ENCODE data around the gene MTMR3.

MTMR3 gene

DNA sequence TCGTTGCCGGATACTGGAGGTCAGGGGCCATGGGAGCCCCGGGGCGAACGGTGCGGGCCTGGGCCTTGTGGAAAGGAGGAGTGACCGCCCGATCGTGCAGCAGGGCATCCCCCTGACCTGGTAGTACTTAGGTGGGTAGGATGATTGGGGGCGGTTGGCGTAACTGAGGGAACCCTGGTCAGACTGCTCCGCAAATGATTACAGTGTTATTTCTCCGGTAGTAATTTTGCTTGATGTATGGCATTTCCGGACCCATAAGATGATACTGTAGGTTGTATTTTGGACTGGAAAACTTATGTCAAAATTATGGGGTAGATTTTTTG is 762 bp downstream of the MTMR3 start:
- H3K9me3 ChIP-seq (ENCODE audit: control insufficient read depth in 1 of 2, low read length in 2 of 2) = no peaks in the 10 kb centered on the region
- H3K4me1 ChIP-seq (ENCODE audit: control insufficient read depth in 1 of 2, insufficient read depth in 2 of 2, low read length in 2 of 2) = peaks cover 8 to 23% of the 10 kb centered on the region in 2 donors
- H3K27me3 ChIP-seq (ENCODE audit: control insufficient read depth in 1 of 2, insufficient read depth in 2 of 2, low read length in 2 of 2) = no peaks in the 10 kb centered on the region
- peak overlapping the region; percentile 94 for H3K27ac ChIP-seq (ENCODE audit: low read depth, low read length)
- H3K9ac ChIP-seq (ENCODE audit: low read depth in 1 of 2, low read length in 2 of 2) = peak overlapping the region; percentile 51 to 81
- H3K4me3 ChIP-seq (ENCODE audit: low read depth in 1 of 2, low read length in 2 of 2) = peak overlapping the region; percentile 85 to 89
- H3K36me3 ChIP-seq (ENCODE audit: control insufficient read depth in 1 of 2, insufficient read depth in 2 of 2, low read length in 2 of 2) = no peaks in the 10 kb centered on the region

DNA sequence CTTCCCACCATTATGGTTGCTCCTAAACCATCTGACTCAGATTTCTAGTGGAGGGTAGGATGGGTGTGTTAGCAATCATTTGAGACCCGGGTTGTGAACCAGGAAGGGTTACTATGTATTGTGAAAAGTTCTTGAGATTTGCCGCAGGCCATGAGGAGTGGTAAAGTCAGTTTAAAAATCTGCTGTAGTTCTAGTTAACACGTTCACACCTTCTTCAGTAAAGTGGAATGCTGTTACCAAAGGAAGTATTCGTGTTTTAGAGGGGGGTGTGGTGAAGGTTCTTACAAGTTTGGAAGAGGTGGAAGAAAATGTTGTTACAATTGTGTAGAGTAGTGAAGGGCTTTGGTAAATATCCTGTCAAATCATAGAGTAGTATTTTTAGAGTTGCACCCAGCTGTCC is 2.6 kb downstream of the MTMR3 start:
- no peak overlapping the region for H3K4me3 ChIP-seq (ENCODE audit: low read depth in 1 of 2, low read length in 2 of 2)
- H3K36me3 ChIP-seq (ENCODE audit: control insufficient read depth in 1 of 2, insufficient read depth in 2 of 2, low read length in 2 of 2) = no peaks in the 10 kb centered on the region
- H3K27me3 ChIP-seq (ENCODE audit: control insufficient read depth in 1 of 2, insufficient read depth in 2 of 2, low read length in 2 of 2) = no peaks in the 10 kb centered on the region
- no peak overlapping the region for H3K27ac ChIP-seq (ENCODE audit: low read depth, low read length)
- no peaks in the 10 kb centered on the region for H3K9me3 ChIP-seq (ENCODE audit: control insufficient read depth in 1 of 2, low read length in 2 of 2)
- no peak overlapping the region for H3K9ac ChIP-seq (ENCODE audit: low read depth in 1 of 2, low read length in 2 of 2)
- H3K4me1 ChIP-seq (ENCODE audit: control insufficient read depth in 1 of 2, insufficient read depth in 2 of 2, low read length in 2 of 2) = peaks cover 8 to 23% of the 10 kb centered on the region in 2 donors

DNA sequence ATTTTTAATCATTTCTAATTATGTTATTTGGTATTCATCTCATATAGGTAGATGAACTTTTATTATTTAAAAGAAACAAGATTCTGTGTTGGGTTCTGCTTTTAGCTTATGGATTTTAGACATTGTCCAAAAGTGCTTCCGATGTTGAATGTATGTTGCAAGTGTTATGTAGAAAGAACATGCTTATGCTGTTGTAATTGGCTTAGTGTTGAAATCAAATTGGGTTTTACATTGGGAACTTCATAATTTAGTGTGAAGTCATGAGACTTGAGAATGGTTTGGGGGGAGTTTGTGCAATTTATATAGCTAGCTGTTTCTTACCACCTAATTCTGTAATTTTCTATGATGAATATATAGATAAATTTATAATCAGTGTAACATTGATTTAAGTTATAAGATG is 3.6 kb downstream of the MTMR3 start:
- Histone ChIP-seq H3K27me3 (ENCODE audit: control insufficient read depth in 1 of 2, insufficient read depth in 2 of 2, low read length in 2 of 2) (no peaks in the 10 kb centered on the region), H3K4me3 (ENCODE audit: low read depth in 1 of 2, low read length in 2 of 2) (no peak overlapping the region), H3K36me3 (ENCODE audit: control insufficient read depth in 1 of 2, insufficient read depth in 2 of 2, low read length in 2 of 2) (no peaks in the 10 kb centered on the region), H3K9ac (ENCODE audit: low read depth in 1 of 2, low read length in 2 of 2) (no peak overlapping the region), H3K9me3 (ENCODE audit: control insufficient read depth in 1 of 2, low read length in 2 of 2) (no peaks in the 10 kb centered on the region), H3K27ac (ENCODE audit: low read depth, low read length) (no peak overlapping the region), H3K4me1 (ENCODE audit: control insufficient read depth in 1 of 2, insufficient read depth in 2 of 2, low read length in 2 of 2) (peaks cover 8 to 23% of the 10 kb centered on the region in 2 donors)

DNA sequence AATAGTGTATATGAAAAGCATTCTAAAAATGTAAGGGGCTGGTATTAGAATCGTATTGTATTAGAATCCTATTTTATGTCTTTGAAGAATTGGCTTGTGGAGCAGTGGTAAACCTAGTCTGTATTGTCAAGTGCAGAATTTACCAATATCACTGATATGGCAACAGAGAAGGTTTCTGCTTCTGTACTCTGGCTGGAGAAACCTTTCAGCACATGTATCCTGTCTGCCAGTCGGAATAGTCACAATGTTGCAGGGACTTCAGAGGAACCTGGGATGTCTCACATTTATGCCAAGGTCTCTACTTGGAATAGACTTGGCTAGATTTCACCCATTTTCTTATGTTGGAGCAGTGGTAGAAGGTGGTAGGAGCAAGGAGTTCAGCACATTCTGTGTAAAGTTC is 4.4 kb downstream of the MTMR3 start:
- Histone ChIP-seq H3K9me3 (ENCODE audit: control insufficient read depth in 1 of 2, low read length in 2 of 2) (no peaks in the 10 kb centered on the region), H3K4me3 (ENCODE audit: low read depth in 1 of 2, low read length in 2 of 2) (no peak overlapping the region), H3K4me1 (ENCODE audit: control insufficient read depth in 1 of 2, insufficient read depth in 2 of 2, low read length in 2 of 2) (peaks cover 8 to 23% of the 10 kb centered on the region in 2 donors), H3K36me3 (ENCODE audit: control insufficient read depth in 1 of 2, insufficient read depth in 2 of 2, low read length in 2 of 2) (no peaks in the 10 kb centered on the region), H3K9ac (ENCODE audit: low read depth in 1 of 2, low read length in 2 of 2) (no peak overlapping the region), H3K27me3 (ENCODE audit: control insufficient read depth in 1 of 2, insufficient read depth in 2 of 2, low read length in 2 of 2) (no peaks in the 10 kb centered on the region), H3K27ac (ENCODE audit: low read depth, low read length) (no peak overlapping the region)

DNA sequence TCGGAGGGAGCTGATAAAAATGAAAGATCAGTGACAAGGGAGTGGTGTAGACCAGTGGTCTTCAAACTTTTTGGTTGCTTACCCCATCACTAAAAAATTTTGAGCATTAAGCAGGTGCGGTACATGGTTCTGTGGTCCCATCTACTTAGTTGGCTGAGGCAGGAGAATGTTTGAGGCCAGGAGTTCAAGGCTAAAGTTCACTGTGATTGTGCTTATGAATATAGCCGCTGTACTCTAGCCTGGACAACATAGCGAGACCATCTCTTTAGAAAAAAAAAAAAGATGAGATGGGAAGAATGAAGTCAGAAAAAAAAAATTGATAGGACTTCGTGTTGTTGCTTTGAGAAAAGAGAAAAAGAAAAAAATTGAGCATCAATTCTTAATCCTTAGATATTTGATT is 7.8 kb downstream of the MTMR3 start:
- H3K27me3 ChIP-seq (ENCODE audit: control insufficient read depth in 1 of 2, insufficient read depth in 2 of 2, low read length in 2 of 2) = no peaks in the 10 kb centered on the region
- no peak overlapping the region for H3K4me3 ChIP-seq (ENCODE audit: low read depth in 1 of 2, low read length in 2 of 2)

DNA sequence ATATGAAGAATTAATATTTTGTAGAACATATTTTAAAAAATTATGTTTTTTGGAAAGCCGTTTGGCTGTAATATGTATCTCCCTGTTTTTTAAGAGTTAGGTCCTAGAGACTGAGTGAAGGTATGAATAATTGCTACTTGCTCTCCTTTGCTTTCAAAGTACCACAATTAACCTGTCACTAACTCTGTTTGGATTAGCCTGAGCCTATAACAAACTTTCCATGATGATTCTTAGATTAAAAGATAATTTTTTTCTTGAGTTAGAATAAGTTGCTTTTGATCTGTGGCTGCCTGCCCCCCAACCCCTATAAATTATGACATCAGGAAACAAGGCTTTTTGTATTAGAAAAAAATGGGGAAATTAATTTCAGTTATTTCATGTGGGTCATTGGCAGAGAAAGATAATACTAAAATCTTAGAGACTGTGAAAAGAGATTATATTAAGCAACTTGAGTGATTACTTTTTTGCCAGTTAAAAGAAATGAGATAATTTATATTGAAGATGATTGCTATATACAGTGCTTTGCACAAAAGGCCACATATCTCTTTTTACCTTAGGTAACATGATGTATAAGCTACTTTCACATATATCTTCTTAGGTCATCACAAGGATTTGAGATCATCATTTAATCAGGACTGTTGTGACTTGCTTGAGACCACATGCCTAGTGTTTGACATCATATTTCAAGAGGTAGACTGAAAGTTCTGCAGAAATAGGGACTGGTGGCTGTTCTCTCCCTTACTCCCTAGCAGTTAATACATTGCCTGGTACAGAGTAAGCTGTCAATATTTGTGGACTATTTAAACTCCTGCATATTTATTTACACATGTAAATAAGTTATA is 9.6 kb downstream of the MTMR3 start:
- H3K9ac ChIP-seq (ENCODE audit: low read depth in 1 of 2, low read length in 2 of 2) = no peak overlapping the region
- peaks cover 0 to 3% of the 10 kb centered on the region in 2 donors for H3K4me1 ChIP-seq (ENCODE audit: control insufficient read depth in 1 of 2, insufficient read depth in 2 of 2, low read length in 2 of 2)
- H3K27ac ChIP-seq (ENCODE audit: low read depth, low read length) = no peak overlapping the region
- H3K9me3 ChIP-seq (ENCODE audit: control insufficient read depth in 1 of 2, low read length in 2 of 2) = no peaks in the 10 kb centered on the region
- H3K36me3 ChIP-seq (ENCODE audit: control insufficient read depth in 1 of 2, insufficient read depth in 2 of 2, low read length in 2 of 2) = no peaks in the 10 kb centered on the region
- no peak overlapping the region for H3K4me3 ChIP-seq (ENCODE audit: low read depth in 1 of 2, low read length in 2 of 2)
- H3K27me3 ChIP-seq (ENCODE audit: control insufficient read depth in 1 of 2, insufficient read depth in 2 of 2, low read length in 2 of 2) = no peaks in the 10 kb centered on the region

More for the DNA sequence above, 7.8 kb downstream of the MTMR3 start:
- no peaks in the 10 kb centered on the region for H3K9me3 ChIP-seq (ENCODE audit: control insufficient read depth in 1 of 2, low read length in 2 of 2)
- peaks cover 3 to 7% of the 10 kb centered on the region in 2 donors for H3K4me1 ChIP-seq (ENCODE audit: control insufficient read depth in 1 of 2, insufficient read depth in 2 of 2, low read length in 2 of 2)
- H3K9ac ChIP-seq (ENCODE audit: low read depth in 1 of 2, low read length in 2 of 2) = no peak overlapping the region
- no peak overlapping the region for H3K27ac ChIP-seq (ENCODE audit: low read depth, low read length)
- H3K36me3 ChIP-seq (ENCODE audit: control insufficient read depth in 1 of 2, insufficient read depth in 2 of 2, low read length in 2 of 2) = no peaks in the 10 kb centered on the region

DNA sequence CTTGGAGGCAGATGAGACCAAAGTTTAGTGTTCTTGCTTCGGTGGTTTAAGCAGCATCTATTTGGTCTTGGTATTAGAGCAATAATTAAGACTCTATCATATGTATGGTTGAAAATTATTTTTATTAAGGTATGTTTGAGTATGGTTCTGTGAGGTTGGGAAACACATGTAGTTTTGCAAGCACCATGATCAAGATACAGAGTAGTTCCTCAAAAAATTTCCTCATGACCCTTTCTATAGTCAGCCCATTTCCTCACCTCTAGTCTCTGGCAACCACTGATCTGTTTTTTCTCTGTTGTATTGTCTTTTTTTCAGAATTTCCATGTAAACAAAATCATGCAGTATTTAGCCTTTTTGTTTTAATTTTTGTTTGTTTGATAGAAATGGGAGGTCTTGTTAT is 18.4 kb downstream of the MTMR3 start:
- H3K27ac ChIP-seq (ENCODE audit: low read depth, low read length) = no peak overlapping the region
- H3K4me1 ChIP-seq (ENCODE audit: control insufficient read depth in 1 of 2, insufficient read depth in 2 of 2, low read length in 2 of 2) = peaks cover 0 to 5% of the 10 kb centered on the region in 2 donors
- H3K27me3 ChIP-seq (ENCODE audit: control insufficient read depth in 1 of 2, insufficient read depth in 2 of 2, low read length in 2 of 2) = no peaks in the 10 kb centered on the region
- no peaks in the 10 kb centered on the region for H3K36me3 ChIP-seq (ENCODE audit: control insufficient read depth in 1 of 2, insufficient read depth in 2 of 2, low read length in 2 of 2)
- H3K9ac ChIP-seq (ENCODE audit: low read depth in 1 of 2, low read length in 2 of 2) = no peak overlapping the region
- no peaks in the 10 kb centered on the region for H3K9me3 ChIP-seq (ENCODE audit: control insufficient read depth in 1 of 2, low read length in 2 of 2)
- H3K4me3 ChIP-seq (ENCODE audit: low read depth in 1 of 2, low read length in 2 of 2) = no peak overlapping the region

DNA sequence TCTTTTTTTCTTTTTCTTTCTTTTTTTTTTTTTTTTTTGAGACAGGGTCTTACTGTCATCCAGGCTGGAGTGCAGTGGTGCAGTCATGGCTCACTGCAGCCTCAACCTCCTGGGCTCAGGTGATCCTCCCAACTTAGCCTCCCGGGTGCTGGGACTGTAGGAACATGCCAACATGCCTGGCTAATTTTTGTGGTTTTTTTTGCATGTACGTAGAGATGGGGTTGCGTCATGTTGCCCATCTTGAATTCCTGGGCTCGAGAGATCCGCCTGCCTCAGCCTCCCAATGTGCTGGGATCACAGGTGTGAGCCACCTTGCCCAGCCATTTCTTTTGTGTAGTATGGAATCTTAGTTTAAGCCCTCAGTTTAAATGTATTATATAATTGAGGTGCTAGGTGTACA is 20.4 kb downstream of the MTMR3 start:
- Histone ChIP-seq H3K9ac (ENCODE audit: low read depth in 1 of 2, low read length in 2 of 2) (no peak overlapping the region), H3K27ac (ENCODE audit: low read depth, low read length) (no peak overlapping the region), H3K36me3 (ENCODE audit: control insufficient read depth in 1 of 2, insufficient read depth in 2 of 2, low read length in 2 of 2) (no peaks in the 10 kb centered on the region), H3K9me3 (ENCODE audit: control insufficient read depth in 1 of 2, low read length in 2 of 2) (no peaks in the 10 kb centered on the region), H3K4me1 (ENCODE audit: control insufficient read depth in 1 of 2, insufficient read depth in 2 of 2, low read length in 2 of 2) (peaks cover 12 to 17% of the 10 kb centered on the region in 2 donors), H3K4me3 (ENCODE audit: low read depth in 1 of 2, low read length in 2 of 2) (no peak overlapping the region), H3K27me3 (ENCODE audit: control insufficient read depth in 1 of 2, insufficient read depth in 2 of 2, low read length in 2 of 2) (no peaks in the 10 kb centered on the region)

DNA sequence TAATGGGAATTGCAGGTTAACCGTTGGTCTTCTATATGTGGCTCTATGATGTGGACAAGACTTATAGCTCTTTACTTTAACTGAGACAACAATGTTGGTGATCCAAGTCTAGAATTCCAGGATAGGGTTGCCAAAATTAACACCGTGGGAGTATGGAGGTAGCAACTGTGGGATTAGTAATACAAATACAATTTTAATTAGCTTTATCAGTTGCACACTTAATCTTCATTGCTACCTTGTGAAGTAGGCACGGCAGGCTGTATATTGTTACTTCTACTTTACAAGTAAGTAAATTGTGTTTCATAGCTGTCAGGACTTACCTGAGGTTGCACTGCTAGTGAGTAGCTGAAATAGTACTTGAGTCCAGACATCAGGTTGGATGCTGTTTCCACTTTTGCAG is 21.0 kb downstream of the MTMR3 start:
- H3K27me3 ChIP-seq (ENCODE audit: control insufficient read depth in 1 of 2, insufficient read depth in 2 of 2, low read length in 2 of 2) = no peaks in the 10 kb centered on the region
- peaks cover 17 to 22% of the 10 kb centered on the region in 2 donors for H3K4me1 ChIP-seq (ENCODE audit: control insufficient read depth in 1 of 2, insufficient read depth in 2 of 2, low read length in 2 of 2)
- no peaks in the 10 kb centered on the region for H3K9me3 ChIP-seq (ENCODE audit: control insufficient read depth in 1 of 2, low read length in 2 of 2)
- no peak overlapping the region for H3K9ac ChIP-seq (ENCODE audit: low read depth in 1 of 2, low read length in 2 of 2)
- no peak overlapping the region for H3K27ac ChIP-seq (ENCODE audit: low read depth, low read length)
- no peak overlapping the region for H3K4me3 ChIP-seq (ENCODE audit: low read depth in 1 of 2, low read length in 2 of 2)
- H3K36me3 ChIP-seq (ENCODE audit: control insufficient read depth in 1 of 2, insufficient read depth in 2 of 2, low read length in 2 of 2) = no peaks in the 10 kb centered on the region

DNA sequence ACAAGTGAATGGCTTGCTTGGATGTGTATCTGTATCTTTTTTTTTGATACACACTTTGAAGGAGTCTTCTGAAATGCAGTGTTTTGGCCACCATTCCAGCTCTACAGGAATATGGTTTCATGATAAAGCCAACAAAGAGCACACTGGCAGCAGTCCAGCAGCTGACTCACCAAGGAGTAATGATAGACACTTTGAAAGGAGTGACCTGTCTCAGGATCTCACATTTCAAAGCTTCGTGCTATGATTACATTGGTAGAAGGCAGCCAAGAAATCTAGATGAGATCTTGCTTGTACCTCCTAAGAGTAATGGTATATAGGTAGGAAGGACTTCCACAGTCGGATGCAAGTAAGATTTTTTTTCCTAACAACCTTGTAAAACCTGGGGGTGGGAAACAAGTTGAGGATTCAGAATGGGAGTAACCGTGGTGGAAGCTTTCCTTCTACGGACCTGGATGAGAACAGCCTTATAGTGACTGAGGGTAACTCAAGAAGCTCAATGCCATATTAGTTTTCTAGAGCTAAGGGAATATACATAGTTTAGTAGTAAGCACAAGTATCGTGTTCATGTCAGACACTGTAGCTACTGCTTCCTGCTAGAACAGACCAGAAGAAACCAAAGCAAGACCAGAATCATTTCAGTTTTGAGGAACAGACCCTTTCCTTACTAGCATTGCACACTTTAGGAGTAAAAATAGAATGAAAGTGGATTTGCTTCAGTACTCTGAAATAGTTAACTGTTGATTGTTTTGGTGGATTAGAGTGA is 25.0 kb downstream of the MTMR3 start:
- Histone ChIP-seq H3K36me3 (ENCODE audit: control insufficient read depth in 1 of 2, insufficient read depth in 2 of 2, low read length in 2 of 2) (no peaks in the 10 kb centered on the region), H3K9ac (ENCODE audit: low read depth in 1 of 2, low read length in 2 of 2) (peak overlapping the region in 1 of 2 donors; percentile 27), H3K27ac (ENCODE audit: low read depth, low read length) (no peak overlapping the region), H3K27me3 (ENCODE audit: control insufficient read depth in 1 of 2, insufficient read depth in 2 of 2, low read length in 2 of 2) (no peaks in the 10 kb centered on the region), H3K9me3 (ENCODE audit: control insufficient read depth in 1 of 2, low read length in 2 of 2) (no peaks in the 10 kb centered on the region), H3K4me3 (ENCODE audit: low read depth in 1 of 2, low read length in 2 of 2) (peak overlapping the region in 1 of 2 donors; percentile 30), H3K4me1 (ENCODE audit: control insufficient read depth in 1 of 2, insufficient read depth in 2 of 2, low read length in 2 of 2) (peaks cover 30 to 31% of the 10 kb centered on the region in 2 donors)
